GM20000 (cell line): ENCODE measurements around the gene SYNGR1.

Experiments
- DNase-seq: peaks from one replicate; pipeline ENCODE4 v3.0.0; 2012; ENCODE audit warnings: low spot score
- TF ChIP-seq, protein P1 (sequence below): IDR thresholded peaks from 2 replicates; pipeline ENCODE4 v1.5.1; 2012; ENCODE audit warnings: mild to moderate bottlenecking, control low read depth; ENCODE audit errors: extremely low read depth, missing control alignments

Gene SYNGR1, protein sequence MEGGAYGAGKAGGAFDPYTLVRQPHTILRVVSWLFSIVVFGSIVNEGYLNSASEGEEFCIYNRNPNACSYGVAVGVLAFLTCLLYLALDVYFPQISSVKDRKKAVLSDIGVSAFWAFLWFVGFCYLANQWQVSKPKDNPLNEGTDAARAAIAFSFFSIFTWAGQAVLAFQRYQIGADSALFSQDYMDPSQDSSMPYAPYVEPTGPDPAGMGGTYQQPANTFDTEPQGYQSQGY

GRCh38 chr22:39349967-39350726, at the start of gene SYNGR1:
TSS of gene SYNGR1 (plus strand) at chr22:39349991. CDS start at chr22:39350011, 20 bp downstream.
- DNase-seq: no peak
- TF ChIP-seq, protein P1, sequence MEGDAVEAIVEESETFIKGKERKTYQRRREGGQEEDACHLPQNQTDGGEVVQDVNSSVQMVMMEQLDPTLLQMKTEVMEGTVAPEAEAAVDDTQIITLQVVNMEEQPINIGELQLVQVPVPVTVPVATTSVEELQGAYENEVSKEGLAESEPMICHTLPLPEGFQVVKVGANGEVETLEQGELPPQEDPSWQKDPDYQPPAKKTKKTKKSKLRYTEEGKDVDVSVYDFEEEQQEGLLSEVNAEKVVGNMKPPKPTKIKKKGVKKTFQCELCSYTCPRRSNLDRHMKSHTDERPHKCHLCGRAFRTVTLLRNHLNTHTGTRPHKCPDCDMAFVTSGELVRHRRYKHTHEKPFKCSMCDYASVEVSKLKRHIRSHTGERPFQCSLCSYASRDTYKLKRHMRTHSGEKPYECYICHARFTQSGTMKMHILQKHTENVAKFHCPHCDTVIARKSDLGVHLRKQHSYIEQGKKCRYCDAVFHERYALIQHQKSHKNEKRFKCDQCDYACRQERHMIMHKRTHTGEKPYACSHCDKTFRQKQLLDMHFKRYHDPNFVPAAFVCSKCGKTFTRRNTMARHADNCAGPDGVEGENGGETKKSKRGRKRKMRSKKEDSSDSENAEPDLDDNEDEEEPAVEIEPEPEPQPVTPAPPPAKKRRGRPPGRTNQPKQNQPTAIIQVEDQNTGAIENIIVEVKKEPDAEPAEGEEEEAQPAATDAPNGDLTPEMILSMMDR: no peak

DNA sequence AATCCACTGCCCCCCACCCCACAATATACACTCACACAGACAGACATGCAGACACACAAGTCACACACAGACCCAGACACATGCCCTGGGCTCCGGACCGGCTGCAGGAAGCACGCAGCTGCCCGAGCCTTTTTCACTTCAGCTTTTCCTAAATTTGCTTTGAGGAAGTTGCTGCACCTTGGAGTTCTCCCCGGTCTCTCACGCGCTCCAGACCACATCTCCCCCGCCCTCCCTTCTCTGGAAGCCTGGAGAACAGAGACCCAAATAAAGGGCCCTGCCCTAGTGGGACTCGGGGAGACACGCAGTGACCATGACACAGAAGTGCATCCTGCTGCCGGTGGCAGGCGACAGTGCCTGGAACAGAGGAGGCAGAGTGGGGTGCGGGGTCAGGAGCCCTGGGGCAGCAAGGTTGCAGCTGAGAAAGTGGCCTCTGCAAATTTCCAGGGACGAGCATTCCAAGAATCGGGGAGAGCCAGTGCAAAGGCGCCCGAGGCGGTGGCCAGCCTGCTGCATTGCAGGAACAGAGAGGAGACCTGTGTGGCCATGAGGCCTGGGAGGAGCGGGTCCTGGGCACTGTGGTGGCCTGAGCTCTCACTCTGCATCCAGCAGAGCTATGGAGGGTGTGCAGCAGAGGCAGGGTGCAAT, 49.5 kb upstream of the SYNGR1 start:
- DNase-seq: no peak

GRCh38 chr22:39301108-39301507, 48.7 kb upstream of the SYNGR1 start:
- DNase-seq: no peak

More for the DNA sequence above, 49.5 kb upstream of the SYNGR1 start:
- TF ChIP-seq, protein P1: no peak

DNA sequence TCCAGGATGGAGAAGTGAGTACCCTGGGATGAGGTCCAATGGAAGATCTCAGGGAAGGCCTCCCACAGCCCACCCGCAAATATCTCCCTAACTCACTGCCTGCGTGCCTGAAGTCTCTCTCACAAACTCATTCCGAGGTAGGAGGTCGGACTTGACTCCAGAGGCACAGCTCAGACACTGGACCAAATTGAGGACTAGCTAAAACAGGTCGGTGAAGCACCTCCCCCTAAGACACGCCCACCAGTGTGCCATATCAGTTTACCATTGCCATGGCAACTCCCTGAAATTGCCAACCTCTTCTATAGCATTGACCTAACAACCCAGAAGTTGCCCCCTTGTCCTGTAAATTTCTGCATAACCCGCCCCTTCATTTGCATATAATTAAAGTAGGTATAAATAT, 47.9 kb upstream of the SYNGR1 start:
- DNase-seq: no peak
- TF ChIP-seq, protein P1: no peak

More at GRCh38 chr22:39301108-39301507, 48.7 kb upstream of the SYNGR1 start:
- TF ChIP-seq, protein P1: no peak

DNA sequence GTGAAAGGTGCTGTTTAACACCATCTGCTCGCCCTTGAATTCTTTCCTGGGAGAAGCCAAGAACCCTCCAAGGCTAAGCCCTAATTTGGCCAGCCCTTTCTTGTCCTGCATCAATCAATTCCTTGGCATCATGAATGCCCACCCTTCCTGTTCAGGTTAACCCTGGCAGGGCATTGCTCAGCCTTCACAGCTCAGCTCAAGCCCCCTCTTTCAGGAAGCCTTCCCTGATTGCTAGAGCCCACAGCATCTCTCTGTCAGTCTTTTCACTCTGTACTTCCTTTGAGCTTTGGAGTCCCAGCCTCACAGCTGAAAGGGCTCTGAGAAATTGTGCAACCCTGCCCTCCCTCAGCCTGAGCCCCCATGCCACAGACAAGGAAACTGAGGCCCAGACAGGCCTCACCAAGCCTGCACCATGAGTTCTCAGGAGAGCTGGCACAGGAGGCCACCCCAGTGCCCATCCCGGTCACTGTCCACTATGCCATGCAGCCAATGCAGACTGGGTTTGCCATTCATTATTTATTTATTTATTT, 47.3 kb upstream of the SYNGR1 start:
- no peak for DNase-seq
- TF ChIP-seq, protein P1: no peak

DNA sequence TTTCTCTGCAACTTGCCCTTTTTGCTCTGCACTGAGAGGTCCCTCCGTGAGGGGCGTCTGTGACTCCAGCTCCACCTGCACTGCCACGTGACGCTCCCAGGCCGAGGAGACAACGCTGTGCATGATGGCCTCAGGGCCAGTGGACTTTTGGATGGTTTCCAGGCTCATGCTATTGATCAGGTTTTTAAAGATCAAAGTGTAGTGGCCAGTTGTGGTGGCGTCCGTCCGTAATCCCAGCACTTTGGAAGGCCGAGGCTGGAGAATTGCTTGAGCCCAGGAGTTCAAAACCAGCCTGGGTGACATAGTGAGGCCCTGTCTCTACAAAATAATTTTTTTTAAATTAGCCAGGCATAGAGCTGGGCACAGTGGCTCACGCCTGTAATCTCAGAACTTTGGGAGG, 46.4 kb upstream of the SYNGR1 start:
- DNase-seq: no peak
- TF ChIP-seq, protein P1: no peak
